ENCODE data around the gene MBIP.

GRCh38 chr14:36306836-36307235 lies 13.6 kb downstream of the MBIP start:
- TF ChIP-seq REST (IDR thresholded peaks at IDR 0.05; ENCODE audit: insufficient read depth in 1 of 2, low read depth in 2 of 2, low read length in 1 of 2) = no peak
- no peak for TF ChIP-seq TCF7L2 (IDR thresholded peaks at IDR 0.05; ENCODE audit: low read depth, low read length)
- no peak for TF ChIP-seq CTCF (IDR thresholded peaks at IDR 0.05)
- TF ChIP-seq POLR2AphosphoS5 (IDR thresholded peaks at IDR 0.05; ENCODE audit: low read depth, low read length) = no peak
